Endothelial cell of umbilical vein (primary cell): Measurements from ENCODE around the gene YY1. TPM values are rescaled to one million over a fixed set of nuclear protein-coding genes. Genes with fewer than 3 reads are reported as not detected.

Experiments
- BruUV-seq: library from RNA; stranded (reverse); fragments of 400-500 nt; replicated peaks from 2 replicates; lab custom pipeline; 2021; lab: Mats Ljungman, UMichigan
- CTCF ChIA-PET: fragments of 300-600, 350-600 bp; sonication (Branson Sonifier 250); formaldehyde crosslinking; loops from one replicate; lab custom pipeline; 2021; ENCODE audit warnings: antibody characterized with exemption, inconsistent platforms; lab: Charles Lee
- POLR2A ChIA-PET: fragments of 300-600, 350-600 bp; sonication (Branson Sonifier 250); formaldehyde crosslinking; loops from one replicate; lab custom pipeline; 2021; ENCODE audit warnings: antibody characterized with exemption, inconsistent platforms; lab: Charles Lee
- DNase-seq: peaks from one replicate; pipeline ENCODE4 v3.0.0-alpha.2; 2011; ENCODE audit warnings: low read depth, low spot score
- FAIRE-seq: peaks from 2 replicates; lab custom pipeline; 2011; peaks lifted over from hg19 to GRCh38; lab: Jason Lieb, UNC
- H2AFZ ChIP-seq: 2 replicates; pipeline ENCODE4 v1.6.0; 2012; ENCODE audit warnings: low read depth, low read length, control low read depth, inconsistent platforms
- H3K27ac ChIP-seq: 2 replicates; pipeline ENCODE4 v1.5.1; 2011; ENCODE audit warnings: low read depth, mild to moderate bottlenecking, control low read depth, low read length, moderate library complexity; ENCODE audit not compliant: insufficient read depth
- H3K27me3 ChIP-seq, 2 experiments: 2 replicates each; pipeline versions ENCODE4 v1.6.0 to v1.6.1; 2011; ENCODE audit warnings: low read length in 2 of 2, mixed read lengths in 1 of 2; ENCODE audit not compliant: control insufficient read depth in 2 of 2, insufficient read depth in 2 of 2
- H3K36me3 ChIP-seq, 2 experiments: 2 replicates in 1 of 2; 3 replicates in 1 of 2; pipeline ENCODE4 v1.5.1; 2011; ENCODE audit warnings: low read length in 2 of 2, mild to moderate bottlenecking in 1 of 2, moderate library complexity in 1 of 2; ENCODE audit not compliant: control insufficient read depth in 2 of 2, insufficient read depth in 2 of 2; ENCODE audit errors: extremely low read depth in 1 of 2
- H3K4me1 ChIP-seq: 3 replicates; pipeline ENCODE4 v1.5.1; 2011; ENCODE audit warnings: mild to moderate bottlenecking, low read length; ENCODE audit not compliant: control insufficient read depth, insufficient read depth; ENCODE audit errors: extremely low read depth
- H3K4me2 ChIP-seq: 2 replicates; pipeline ENCODE4 v1.6.1; 2011; ENCODE audit warnings: low read length, control low read depth, mixed read lengths; ENCODE audit not compliant: insufficient read depth
- H3K4me3 ChIP-seq, 3 experiments: fragments of 200-600 bp in 1 of 3; sonication (generic), shearing (Covaris generic) in 1 of 3; replicated peaks in 1 of 3; 2 replicates each; pipeline ENCODE4 v1.5.1; 2011 to 2016; ENCODE audit warnings: control low read depth in 3 of 3, low read length in 3 of 3, mild to moderate bottlenecking in 2 of 3, inconsistent platforms in 1 of 3, low read depth in 1 of 3, moderate library complexity in 1 of 3; ENCODE audit not compliant: insufficient read depth in 1 of 3
- H3K79me2 ChIP-seq: 2 replicates; pipeline ENCODE4 v1.6.0; 2012; ENCODE audit warnings: low read length, inconsistent platforms; ENCODE audit not compliant: control insufficient read depth, insufficient read depth
- H3K9ac ChIP-seq: replicated peaks from 2 replicates; pipeline ENCODE3; 2011; ENCODE audit warnings: low read length, control low read depth; ENCODE audit not compliant: insufficient read depth; ENCODE audit errors: extremely low read depth
- H3K9me1 ChIP-seq: replicated peaks from 3 replicates; pipeline ENCODE4 v1.6.0; 2011; ENCODE audit warnings: mild to moderate bottlenecking, low read length; ENCODE audit not compliant: control insufficient read depth, insufficient read depth; ENCODE audit errors: extremely low read depth
- H3K9me3 ChIP-seq: replicated peaks from 2 replicates; pipeline ENCODE4 v1.5.1; 2012; ENCODE audit warnings: low read length, inconsistent platforms; ENCODE audit not compliant: control insufficient read depth, insufficient read depth
- H4K20me1 ChIP-seq: replicated peaks from 2 replicates; pipeline ENCODE3; 2011; ENCODE audit warnings: mild to moderate bottlenecking, low read length; ENCODE audit not compliant: control insufficient read depth, insufficient read depth; ENCODE audit errors: extremely low read depth
- CTCF ChIP-seq, 2 donors: IDR thresholded peaks; 1 replicate in 1 of 2; 2 replicates in 1 of 2; pipeline ENCODE4 v1.5.1; 2011; ENCODE audit warnings: low read length in 2 of 2, mild to moderate bottlenecking in 2 of 2, moderate library complexity in 2 of 2, control low read depth in 1 of 2, inconsistent platforms in 1 of 2, low read depth in 1 of 2; ENCODE audit not compliant: insufficient read depth in 1 of 2; ENCODE audit errors: extremely low read depth in 1 of 2
- EZH2 ChIP-seq: IDR thresholded peaks from 2 replicates; pipeline ENCODE4 v1.6.1; 2012; ENCODE audit warnings: borderline replicate concordance, low read depth, mild to moderate bottlenecking, moderate library complexity, low read length, inconsistent platforms; ENCODE audit not compliant: severe bottlenecking
- FOS ChIP-seq: IDR thresholded peaks from 2 replicates; pipeline ENCODE4 v1.6.1; 2011; ENCODE audit warnings: mild to moderate bottlenecking, low read length, moderate library complexity, borderline replicate concordance; ENCODE audit not compliant: insufficient read depth
- GATA2 ChIP-seq: IDR thresholded peaks from 2 replicates; pipeline ENCODE4 v1.7.0; 2011; ENCODE audit warnings: low read depth, mild to moderate bottlenecking, moderate library complexity, mixed read lengths, low read length; ENCODE audit not compliant: insufficient read length, insufficient read depth
- JUN ChIP-seq: IDR thresholded peaks from 2 replicates; pipeline ENCODE4 v1.6.1; 2011; ENCODE audit warnings: borderline replicate concordance, low read depth; ENCODE audit not compliant: insufficient read length, insufficient read depth
- MAX ChIP-seq: IDR thresholded peaks from 2 replicates; pipeline ENCODE4 v1.6.1; 2011; ENCODE audit not compliant: insufficient read depth, insufficient read length
- MYC ChIP-seq: IDR thresholded peaks from one replicate; pipeline ENCODE4 v1.6.1; 2011; ENCODE audit warnings: mild to moderate bottlenecking, low read depth, low read length
- POLR2A ChIP-seq: IDR thresholded peaks from 2 replicates; pipeline ENCODE4 v1.6.1; 2012; ENCODE audit warnings: low read depth, mild to moderate bottlenecking, control low read depth, low read length
- POLR2AphosphoS5 ChIP-seq: IDR thresholded peaks from 2 replicates; pipeline ENCODE4 v1.6.1; 2012; ENCODE audit warnings: low read depth, mild to moderate bottlenecking, control low read depth, low read length, moderate library complexity; ENCODE audit not compliant: insufficient read depth
- dilution Hi-C: fragments of 300-500 bp; cut with MboI; formaldehyde crosslinking; loops from one replicate; pipeline ENCODE4 v1.15.0; 2019; ENCODE audit warnings: low sequenced_read_pairs; ENCODE audit not compliant: extremely low pct_ligation_motif_present
- intact Hi-C: fragments of 100-400 bp; cut with micrococcal nuclease; formaldehyde crosslinking; loops from one replicate; pipeline ENCODE4 v1.10.0; 2022
- polyA plus RNA-seq, 4 experiments: library from polyadenylated mRNA; depleted of rRNA in 3 of 4; stranded (reverse) in 3 of 4; unstranded in 1 of 4; fragments of >200 nt; gene quantifications; 2 replicates each; pipeline versions ENCODE4 v1.2.1 to v1.2.3, GENCODE V29; 2011 to 2012; ENCODE audit warnings: missing spikeins in 1 of 4
- total RNA-seq: library from RNA; stranded (reverse); gene quantifications from 2 replicates; pipeline ENCODE4 v1.2.3, GENCODE V29; 2021

The YY1 gene
- total and polyA plus RNA-seq, 2 donors (not counting 3 experiments of a cell fraction or from before 2014, with no cell fraction given), result 23.5 to 78.6 TPM

GRCh38 chr14:100200311-100200710 is 38.6 kb upstream of the YY1 start:
- ChIA-PET POLR2A (no interaction called here), CTCF (no interaction called here)
- TF ChIP-seq EZH2 (no peak), FOS (no peak), CTCF (IDR thresholded peaks at IDR 0.05; ENCODE audit: extremely low read depth in 1 of 2, insufficient read depth in 1 of 2, low read depth in 1 of 2, low read length in 2 of 2) (no peak), MYC (no peak), JUN (no peak), POLR2A (no peak), GATA2 (no peak), MAX (no peak), POLR2AphosphoS5 (no peak)
- H3K4me3 ChIP-seq, result no peak overlapping the region
- H3K9me3 ChIP-seq, result no peaks in the 10 kb centered on the region
- H3K36me3 ChIP-seq, result no peaks in the 10 kb centered on the region
- intact Hi-C loops (no loop called here), dilution Hi-C loops (no loop called here)
- H4K20me1 ChIP-seq, result no peaks in the 10 kb centered on the region
- H2AFZ ChIP-seq, result no peak overlapping the region
- no peaks in the 10 kb centered on the region for H3K9me1 ChIP-seq
- no peaks in the 10 kb centered on the region for H3K4me1 ChIP-seq
- H3K27ac ChIP-seq, result no peak overlapping the region
- no peak overlapping the region for H3K4me2 ChIP-seq
- no peak for DNase-seq
- H3K79me2 ChIP-seq, result no peaks in the 10 kb centered on the region
- H3K27me3 ChIP-seq, result peaks cover 2 to 4% of the 10 kb centered on the region in 2 experiments
- H3K9ac ChIP-seq, result no peak overlapping the region
- no TSS peak for BruUV-seq
- no peak for FAIRE-seq
